Measurements from ENCODE around the gene OR5B2.
"Not testable (repeated sequence)": the region's sequence is repeated elsewhere in the genome, so short reads cannot be mapped to it uniquely, and the experiment has no call there.

The OR5B2 gene

DNA sequence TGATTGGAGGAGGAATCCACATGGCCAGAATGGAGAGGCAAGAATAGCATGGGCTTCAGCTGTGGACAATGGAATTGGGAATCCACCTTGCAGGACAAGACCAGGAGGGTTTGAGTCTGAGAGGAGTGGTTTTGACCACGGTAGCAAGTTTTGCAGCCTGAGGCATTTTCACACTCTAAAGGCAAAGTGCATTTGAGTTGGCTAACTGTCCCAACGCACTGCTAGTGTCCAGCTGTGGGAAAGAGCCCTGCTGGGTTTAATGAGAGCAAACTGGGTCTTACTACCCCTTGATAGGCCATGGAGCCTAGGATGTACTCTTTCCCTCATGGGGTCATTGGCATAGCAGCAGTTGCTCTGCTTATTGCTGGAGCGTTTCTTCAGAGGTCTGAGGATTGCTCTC, at the start of gene OR5B2:
Gene OR5B2, minus strand, starts transcription at position 101 of the 400 bp plus-strand sequence. CDS start 4,860 bp downstream, outside the sequence.
- DNase-seq (ENCODE audit: low read depth) = no peak

GRCh38 chr11:58471892-58472291, 44.0 kb upstream of the OR5B2 start:
- DNase-seq (ENCODE audit: low read depth) = no peak

DNA sequence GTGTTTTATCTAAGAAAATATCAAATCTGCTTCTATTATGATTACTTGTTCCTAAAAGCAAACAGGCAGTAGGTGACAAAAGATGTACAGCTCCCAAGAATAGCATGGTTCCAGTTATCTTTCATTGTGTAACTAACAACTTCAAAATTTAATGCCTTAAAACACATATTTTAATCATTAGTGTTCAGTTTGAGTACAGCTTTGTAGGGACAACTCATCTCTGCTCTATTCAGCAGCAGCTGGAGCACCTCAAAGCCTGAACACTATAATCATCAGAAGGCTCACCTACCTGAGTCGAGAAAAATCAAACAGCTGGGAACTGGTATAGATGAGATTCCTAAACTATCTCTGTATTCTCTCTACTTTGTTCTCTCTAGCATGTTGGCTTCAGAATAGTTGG, 38.4 kb upstream of the OR5B2 start:
- DNase-seq (ENCODE audit: low read depth) = no peak

GRCh38 chr11:58465690-58466089, 37.8 kb upstream of the OR5B2 start:
- DNase-seq (ENCODE audit: low read depth) = no peak

DNA sequence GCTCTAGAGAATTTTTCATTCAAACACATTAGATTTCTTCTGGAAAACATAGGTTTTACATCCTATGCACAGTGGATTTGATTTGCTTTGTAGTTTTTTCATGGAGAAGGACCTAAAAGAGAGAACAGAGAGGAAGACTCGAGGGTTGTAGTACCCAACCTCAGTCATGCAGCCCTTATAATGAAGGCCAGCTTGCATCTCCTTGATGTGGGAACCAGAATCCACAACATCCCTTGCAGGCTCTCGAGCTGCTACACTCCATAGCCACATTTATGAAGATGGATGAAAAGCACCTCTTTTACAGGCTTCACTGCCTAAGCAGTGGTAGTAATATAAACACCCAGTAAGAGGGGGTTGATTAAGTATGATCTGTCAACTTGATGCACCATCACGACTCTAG, 23.7 kb upstream of the OR5B2 start:
- no peak for DNase-seq (ENCODE audit: low read depth)

DNA sequence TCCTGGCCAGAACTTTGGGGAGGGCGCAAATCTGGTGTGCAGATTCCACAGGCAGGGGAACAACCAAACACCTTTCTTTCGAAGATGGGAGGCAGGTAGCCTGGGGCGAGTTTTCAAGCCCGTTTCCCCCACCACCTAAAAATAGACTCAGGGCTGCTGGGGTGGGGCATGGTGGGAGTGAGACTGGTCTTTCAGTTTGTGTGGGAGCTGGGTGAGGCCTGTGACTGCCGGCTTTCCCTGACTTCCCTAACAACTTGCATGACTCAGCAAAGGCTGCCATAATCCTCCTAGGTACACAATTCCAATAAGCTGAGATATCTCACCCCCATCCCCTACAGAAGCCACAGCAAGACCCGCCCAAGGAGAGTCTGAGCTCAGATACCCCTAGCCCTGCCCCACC, 18.4 kb upstream of the OR5B2 start:
- DNase-seq (ENCODE audit: low read depth) = no peak

- DNase-seq (ENCODE audit: low read depth) = no peak
Measured at GRCh38 chr11:58444300-58444699, 16.4 kb upstream of the OR5B2 start.

- DNase-seq (ENCODE audit: low read depth) = no peak
Measured at GRCh38 chr11:58442136-58442535, 14.2 kb upstream of the OR5B2 start, which contains the start of gene OR5B12. Gene OR5B12, minus strand, starts transcription at chr11:58442236. Its CDS starts 2,085 bp downstream, at chr11:58440151.

DNA sequence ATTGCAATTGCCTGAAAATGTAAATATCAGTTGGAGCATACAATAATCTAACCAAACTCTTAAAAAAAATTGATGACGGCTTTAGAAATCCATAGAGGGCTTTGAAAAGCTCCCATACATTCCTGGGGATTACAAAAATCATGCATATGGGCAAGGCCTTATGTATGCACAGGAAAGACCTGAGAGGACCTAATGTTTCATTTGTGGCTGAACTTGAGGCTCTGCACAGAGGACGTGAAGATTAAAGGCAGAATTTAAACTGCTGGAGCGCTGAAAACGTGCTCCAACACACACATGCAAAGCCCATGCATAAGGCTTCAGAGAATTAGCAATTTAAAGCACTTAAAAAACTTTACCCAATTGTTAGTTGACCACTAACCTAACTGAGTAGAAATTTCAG, 10.6 kb upstream of the OR5B2 start:
- DNase-seq (ENCODE audit: low read depth) = no peak

DNA sequence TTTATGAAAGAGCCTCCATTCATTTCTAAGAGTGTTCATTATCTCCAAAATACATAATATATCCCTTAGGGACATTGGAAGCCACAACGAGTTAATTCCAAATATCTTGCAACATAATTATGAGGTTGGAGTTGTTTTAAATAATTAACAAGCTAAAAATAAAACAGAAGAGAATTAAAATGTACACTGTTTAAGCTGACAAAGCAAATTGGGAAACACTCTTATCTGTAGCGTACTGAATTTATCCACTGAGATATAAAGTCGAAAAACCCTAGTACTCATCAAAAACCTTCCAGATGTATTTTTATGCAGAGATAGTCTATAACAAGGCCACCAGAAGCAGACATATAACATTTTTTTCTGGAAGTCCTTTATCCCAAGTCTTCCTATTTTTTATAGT, 6.3 kb upstream of the OR5B2 start:
- DNase-seq (ENCODE audit: low read depth) = no peak

DNA sequence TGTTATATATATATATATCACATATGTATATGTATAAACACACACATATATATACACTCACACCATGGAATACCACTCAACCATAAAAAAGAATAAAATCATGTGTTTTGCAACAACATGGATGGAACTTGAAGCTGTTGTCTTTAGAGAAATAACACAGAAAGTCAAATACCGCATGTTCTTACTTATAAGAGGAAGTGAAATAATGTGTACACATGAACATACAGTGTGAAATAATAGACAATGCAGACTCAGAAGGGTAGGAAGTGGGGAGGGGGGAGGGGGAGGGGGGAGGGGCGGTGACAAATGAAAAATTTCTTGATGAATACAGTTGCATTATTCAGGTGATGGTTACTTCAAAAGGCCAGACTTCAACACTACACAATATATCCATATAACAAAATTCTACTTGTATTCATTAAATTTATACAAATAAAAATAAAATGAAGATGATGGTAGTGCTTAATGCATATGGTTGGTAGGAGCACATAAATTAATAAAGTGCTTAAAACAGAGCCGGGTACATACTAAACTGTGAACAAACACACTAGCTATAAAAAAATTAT, 5.8 kb upstream of the OR5B2 start:
- no peak for DNase-seq (ENCODE audit: low read depth)

GRCh38 chr11:58429273-58429672, 1.4 kb upstream of the OR5B2 start:
- DNase-seq (ENCODE audit: low read depth) = no peak

GRCh38 chr11:58406774-58407173, 21.1 kb downstream of the OR5B2 start, which contains the start of gene OR5B3:
Gene OR5B3, minus strand, starts transcription at chr11:58406874. Its CDS starts 3,465 bp downstream, at chr11:58403409.
- DNase-seq (ENCODE audit: low read depth) = no peak

- not testable (repeated sequence) for DNase-seq (ENCODE audit: low read depth)
Measured at GRCh38 chr11:58399622-58400021, 28.3 kb downstream of the OR5B2 start.

- no peak for DNase-seq (ENCODE audit: low read depth)
Measured at GRCh38 chr11:58395581-58395980, 32.3 kb downstream of the OR5B2 start.

GRCh38 chr11:58394195-58394594, 33.7 kb downstream of the OR5B2 start:
- peak; percentile 57 for DNase-seq (ENCODE audit: low read depth)

GRCh38 chr11:58392746-58393145, 35.2 kb downstream of the OR5B2 start:
- no peak for DNase-seq (ENCODE audit: low read depth)

DNA sequence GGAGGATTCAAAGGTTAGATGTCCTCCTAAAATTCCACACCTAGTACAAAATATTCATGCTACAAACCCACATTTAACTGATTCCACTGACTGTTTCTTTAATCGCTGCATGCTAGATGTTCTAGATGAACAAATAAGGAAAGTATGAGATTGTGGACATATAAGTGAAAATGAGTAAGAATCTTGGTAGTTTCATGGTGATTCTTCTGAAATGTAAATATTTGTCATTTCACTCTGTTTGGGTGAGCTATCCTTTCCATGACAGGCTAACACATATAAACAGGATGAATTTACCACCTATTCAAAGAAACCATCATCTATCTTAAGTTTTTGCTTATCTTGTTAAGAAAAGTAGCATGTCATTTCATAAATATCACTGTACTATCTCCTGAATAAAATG, 36.0 kb downstream of the OR5B2 start:
- DNase-seq (ENCODE audit: low read depth) = no peak

GRCh38 chr11:58390551-58391063, 37.3 kb downstream of the OR5B2 start:
- no peak for DNase-seq (ENCODE audit: low read depth)

Measured in GM04504 (cell line).